CD4-positive, CD25-positive, alpha-beta regulatory T cell (primary cell): ENCODE measurements around the gene PPIP5K1. TPM values are rescaled to one million over a fixed set of nuclear protein-coding genes. Genes with fewer than 3 reads are reported as not detected.
"Not testable (repeated sequence)": the region's sequence is repeated elsewhere in the genome, so short reads cannot be mapped to it uniquely, and the experiment has no call there.

Experiments
- ATAC-seq, 2 donors: fragments of 150-1000 bp; cut with Tn5 transposase; one replicate each; pipeline ENCODE4 v1.10.0; 2021; ENCODE audit warnings: low read depth in 2 of 2, moderate number of reproducible peaks in 2 of 2, moderate library complexity in 1 of 2
- DNase-seq, 3 donors: peaks; one replicate each; pipeline versions ENCODE4 v3.0.0 to v3.0.0-alpha.2; 2012 to 2022; ENCODE audit warnings: mixed read lengths in 1 of 3
- H3K27ac ChIP-seq: one replicate; pipeline ENCODE4 v1.7.0; 2013; ENCODE audit warnings: mild to moderate bottlenecking, low read length; ENCODE audit not compliant: insufficient read depth, poor library complexity, severe bottlenecking
- H3K27me3 ChIP-seq: one replicate; pipeline ENCODE4 v1.7.0; 2013; ENCODE audit warnings: low read length; ENCODE audit not compliant: control insufficient read depth, insufficient read depth
- H3K36me3 ChIP-seq: one replicate; pipeline ENCODE4 v1.7.0; 2013; ENCODE audit warnings: mild to moderate bottlenecking, low read length, moderate library complexity; ENCODE audit not compliant: control insufficient read depth, insufficient read depth
- H3K4me1 ChIP-seq: 2 replicates; pipeline ENCODE4 v1.7.0; 2013; ENCODE audit warnings: mild to moderate bottlenecking, low read length; ENCODE audit not compliant: insufficient read depth, control insufficient read depth, poor library complexity, severe bottlenecking
- H3K4me3 ChIP-seq: one replicate; pipeline ENCODE4 v1.7.0; 2013; ENCODE audit warnings: low read depth, mild to moderate bottlenecking, low read length, moderate library complexity
- H3K9me3 ChIP-seq, 2 experiments: 1 replicate in 1 of 2; 2 replicates in 1 of 2; pipeline ENCODE4 v1.7.0; 2013; ENCODE audit warnings: low read length in 2 of 2, mild to moderate bottlenecking in 1 of 2, moderate library complexity in 1 of 2; ENCODE audit not compliant: control insufficient read depth in 2 of 2
- H3K27ac Mint-ChIP-seq, 3 donors: one replicate each; pipeline ENCODE4 v1.8.0; 2020 to 2022; ENCODE audit warnings: mild to moderate bottlenecking in 3 of 3, mixed read lengths in 3 of 3, moderate library complexity in 2 of 3
- H3K27me3 Mint-ChIP-seq: one replicate; pipeline ENCODE4 v1.8.0; 2022; ENCODE audit warnings: mild to moderate bottlenecking, mixed read lengths
- H3K36me3 Mint-ChIP-seq: one replicate; pipeline ENCODE4 v1.8.0; 2020; ENCODE audit warnings: mixed read lengths
- H3K4me1 Mint-ChIP-seq, 4 donors: one replicate each; pipeline ENCODE4 v1.8.0; 2020 to 2022; ENCODE audit warnings: mixed read lengths in 4 of 4, mild to moderate bottlenecking in 1 of 4
- H3K4me3 Mint-ChIP-seq, 4 donors: one replicate each; pipeline ENCODE4 v1.8.0; 2020 to 2022; ENCODE audit warnings: mild to moderate bottlenecking in 4 of 4, mixed read lengths in 4 of 4, moderate library complexity in 3 of 4
- H3K9me3 Mint-ChIP-seq, 7 donors: one replicate each; pipeline ENCODE4 v1.8.0; 2020 to 2022; ENCODE audit warnings: mixed read lengths in 7 of 7, mild to moderate bottlenecking in 3 of 7, moderate library complexity in 2 of 7
- polyA plus RNA-seq, 4 donors: library from polyadenylated mRNA; unstranded; fragments of 300-500 nt; fragmentation: Illumina TruSeq; gene quantifications; one replicate each; pipeline ENCODE4 v1.2.3, GENCODE V29; 2021
- total RNA-seq: library from RNA; stranded (reverse); gene quantifications from one replicate; pipeline ENCODE4 v1.2.3, GENCODE V29; 2022

Gene PPIP5K1
- total and polyA plus RNA-seq, 5 donors from 2014 or later = 4.3 to 34.0 (median 6.2) TPM

DNA sequence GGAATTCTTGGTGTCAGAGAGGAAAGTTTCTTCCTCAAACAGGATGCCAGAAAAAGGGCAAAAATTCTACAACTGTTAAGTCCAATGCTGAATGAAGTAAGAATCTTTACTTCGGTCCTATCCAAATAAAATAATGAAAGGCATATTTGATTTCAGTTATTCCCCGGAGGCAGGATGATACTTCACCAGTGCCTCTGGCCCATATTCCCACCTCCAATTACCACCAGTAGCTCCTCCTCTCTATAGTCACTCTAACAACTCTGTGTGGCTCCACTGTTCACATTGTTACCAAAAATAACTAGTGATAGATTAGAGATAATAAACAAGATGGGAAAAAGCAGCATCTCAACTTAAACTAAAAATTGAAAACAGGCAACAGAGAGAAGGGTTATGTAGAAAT lies 51.9 kb downstream of the PPIP5K1 start:
- Mint-ChIP-seq H3K9me3 (no peaks in the 10 kb centered on the region), H3K4me3 (no peak overlapping the region), H3K36me3 (peaks cover 19% of the 10 kb centered on the region), H3K4me1 (peaks cover 0 to 4% (median 0%) of the 10 kb centered on the region in 4 donors), H3K27ac (no peak overlapping the region), H3K27me3 (no peaks in the 10 kb centered on the region)
- Histone ChIP-seq H3K27ac (no peak overlapping the region), H3K4me3 (no peak overlapping the region), H3K36me3 (peaks cover 12% of the 10 kb centered on the region), H3K9me3 (no peaks in the 10 kb centered on the region), H3K27me3 (no peaks in the 10 kb centered on the region), H3K4me1 (no peaks in the 10 kb centered on the region)
- ATAC-seq (no peak), DNase-seq (no peak)

DNA sequence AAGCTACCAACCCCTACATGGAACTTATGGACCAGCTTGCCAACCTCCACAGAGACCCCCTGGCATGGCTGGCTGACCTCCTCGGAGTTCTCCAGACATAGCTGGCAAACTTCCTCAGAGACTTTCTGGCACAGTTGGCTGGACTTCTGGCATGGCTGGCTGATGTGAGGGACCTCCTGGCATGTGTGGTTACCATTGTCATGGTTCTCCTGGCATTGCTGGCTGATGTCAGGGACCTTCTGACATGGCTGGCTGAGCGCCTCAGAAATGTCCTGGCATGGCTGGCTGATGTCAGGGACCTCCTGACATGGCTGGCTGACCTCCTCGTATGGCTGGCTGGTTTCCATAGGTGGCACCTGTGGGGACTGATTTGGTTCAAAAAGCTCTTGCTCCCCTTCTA lies 55.1 kb downstream of the PPIP5K1 start:
- Mint-ChIP-seq H3K27me3 (no peaks in the 10 kb centered on the region), H3K36me3 (peaks cover 19% of the 10 kb centered on the region), H3K27ac (no peak overlapping the region), H3K4me3 (no peak overlapping the region), H3K9me3 (no peaks in the 10 kb centered on the region), H3K4me1 (no peaks in the 10 kb centered on the region)
- H3K4me1 ChIP-seq = no peaks in the 10 kb centered on the region
- ATAC-seq (no peak), DNase-seq (no peak)
- H3K27me3 ChIP-seq = no peaks in the 10 kb centered on the region
- H3K9me3 ChIP-seq = no peaks in the 10 kb centered on the region
- peaks cover 12% of the 10 kb centered on the region for H3K36me3 ChIP-seq
- no peak overlapping the region for H3K4me3 ChIP-seq
- no peak overlapping the region for H3K27ac ChIP-seq

DNA sequence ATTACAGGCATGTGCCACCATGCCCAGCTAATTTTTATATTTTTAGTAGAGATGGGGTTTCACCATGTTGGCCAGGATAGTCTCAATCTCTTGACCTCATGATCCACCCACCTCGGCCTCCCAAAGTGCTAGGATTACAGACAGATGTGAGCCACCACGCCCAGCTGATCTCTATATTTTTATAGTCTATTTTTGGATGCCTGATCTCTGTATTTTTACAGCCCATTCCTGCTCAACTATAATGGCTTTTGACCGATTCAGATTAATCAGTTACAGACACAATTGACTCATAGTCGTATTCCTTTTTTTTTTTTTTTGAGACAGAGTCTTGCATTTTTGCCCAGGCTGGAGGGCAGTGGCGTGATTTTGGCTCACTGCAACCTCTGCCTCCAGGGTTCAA lies 57.2 kb downstream of the PPIP5K1 start:
- not testable (repeated sequence) for DNase-seq, H3K27me3 ChIP-seq, H3K36me3 Mint-ChIP-seq, H3K4me3 ChIP-seq, H3K4me3 Mint-ChIP-seq, H3K9me3 Mint-ChIP-seq, H3K9me3 ChIP-seq, ATAC-seq, H3K4me1 ChIP-seq, H3K4me1 Mint-ChIP-seq, H3K27ac Mint-ChIP-seq, H3K27me3 Mint-ChIP-seq, H3K27ac ChIP-seq
- peaks cover 12% of the 10 kb centered on the region for H3K36me3 ChIP-seq

DNA sequence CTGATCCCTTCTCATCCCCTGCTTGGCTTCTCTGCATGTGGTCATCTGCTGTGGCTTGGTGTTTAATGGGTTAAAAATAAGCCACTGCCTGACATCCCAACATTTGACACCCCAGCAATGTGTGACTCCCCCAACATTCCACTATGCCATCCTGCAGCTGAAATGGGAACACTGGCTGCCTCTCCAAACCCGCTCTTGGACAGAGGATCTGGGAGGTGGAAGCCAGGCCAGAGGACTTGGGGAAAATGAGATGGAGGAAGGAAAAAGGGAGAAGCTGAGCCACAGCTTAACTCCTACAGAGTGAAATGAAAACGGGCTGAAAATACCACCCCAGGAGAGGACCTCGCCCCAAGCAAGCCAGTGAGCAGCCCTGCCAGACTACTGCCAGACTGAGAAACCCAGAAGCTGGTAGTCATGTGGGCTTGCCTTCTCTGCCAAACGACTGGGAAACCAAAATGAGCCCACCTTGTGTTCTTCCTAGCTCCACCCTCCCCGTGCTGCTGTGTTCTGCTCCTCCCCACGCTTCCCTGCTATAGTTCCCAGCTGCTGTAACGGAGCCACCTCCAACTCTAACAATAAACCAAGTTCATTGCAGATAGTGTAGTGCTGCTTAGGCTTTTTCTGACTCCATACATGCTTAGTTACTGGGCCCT lies 58.9 kb downstream of the PPIP5K1 start:
- ATAC-seq = no peak
- no peak overlapping the region for H3K4me3 Mint-ChIP-seq
- H3K27ac ChIP-seq = no peak overlapping the region
- no peak overlapping the region for H3K4me3 ChIP-seq
- no peaks in the 10 kb centered on the region for H3K27me3 Mint-ChIP-seq
- no peaks in the 10 kb centered on the region for H3K27me3 ChIP-seq
- H3K9me3 Mint-ChIP-seq = no peaks in the 10 kb centered on the region
- no peaks in the 10 kb centered on the region for H3K9me3 ChIP-seq
- peaks cover 7% of the 10 kb centered on the region for H3K36me3 Mint-ChIP-seq
- no peak overlapping the region for H3K27ac Mint-ChIP-seq
- H3K4me1 ChIP-seq = no peaks in the 10 kb centered on the region
- H3K36me3 ChIP-seq = peaks cover 12% of the 10 kb centered on the region
- DNase-seq = no peak
- no peaks in the 10 kb centered on the region for H3K4me1 Mint-ChIP-seq

DNA sequence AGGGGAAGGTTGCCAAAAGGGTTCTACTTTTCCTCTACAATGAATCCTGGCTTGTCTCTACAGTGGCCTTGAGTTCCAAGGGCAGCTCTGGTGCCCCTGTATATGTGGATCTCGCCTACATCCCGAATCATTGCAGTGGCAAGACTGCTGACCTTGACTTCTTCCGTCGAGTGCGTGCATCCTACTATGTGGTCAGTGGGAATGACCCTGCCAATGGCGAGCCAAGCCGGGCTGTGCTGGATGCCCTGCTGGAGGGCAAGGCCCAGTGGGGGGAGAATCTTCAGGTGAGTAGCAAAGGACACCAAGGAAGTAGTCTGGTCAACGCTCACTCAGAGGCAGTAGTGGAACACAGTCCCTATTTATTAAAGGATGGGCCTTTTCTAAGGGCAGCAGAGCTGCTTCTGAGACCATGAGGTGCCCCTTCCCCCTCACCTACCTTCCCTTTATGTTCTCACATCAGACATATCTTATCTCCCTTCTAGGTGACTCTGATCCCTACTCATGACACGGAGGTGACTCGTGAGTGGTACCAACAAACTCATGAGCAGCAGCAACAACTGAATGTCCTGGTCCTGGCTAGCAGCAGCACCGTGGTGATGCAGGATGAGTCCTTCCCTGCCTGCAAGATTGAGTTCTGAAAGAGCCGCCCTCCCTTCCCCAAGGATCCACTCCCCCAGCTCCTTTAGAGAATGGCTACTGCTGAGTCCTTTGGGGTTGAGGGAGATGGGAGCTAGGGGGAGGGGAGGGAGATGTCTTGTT lies 60.2 kb downstream of the PPIP5K1 start:
- Histone ChIP-seq H3K27ac (no peak overlapping the region), H3K27me3 (no peaks in the 10 kb centered on the region), H3K9me3 (no peaks in the 10 kb centered on the region), H3K36me3 (peaks cover 10% of the 10 kb centered on the region), H3K4me1 (no peaks in the 10 kb centered on the region), H3K4me3 (no peak overlapping the region)
- Mint-ChIP-seq H3K4me3 (no peak overlapping the region), H3K4me1 (peaks cover 0 to 10% (median 7%) of the 10 kb centered on the region in 4 donors), H3K27ac (peak overlapping the region in 1 of 3 donors; percentile 5), H3K27me3 (no peaks in the 10 kb centered on the region), H3K36me3 (no peaks in the 10 kb centered on the region), H3K9me3 (no peaks in the 10 kb centered on the region)
- DNase-seq (no peak), ATAC-seq (no peak)

DNA sequence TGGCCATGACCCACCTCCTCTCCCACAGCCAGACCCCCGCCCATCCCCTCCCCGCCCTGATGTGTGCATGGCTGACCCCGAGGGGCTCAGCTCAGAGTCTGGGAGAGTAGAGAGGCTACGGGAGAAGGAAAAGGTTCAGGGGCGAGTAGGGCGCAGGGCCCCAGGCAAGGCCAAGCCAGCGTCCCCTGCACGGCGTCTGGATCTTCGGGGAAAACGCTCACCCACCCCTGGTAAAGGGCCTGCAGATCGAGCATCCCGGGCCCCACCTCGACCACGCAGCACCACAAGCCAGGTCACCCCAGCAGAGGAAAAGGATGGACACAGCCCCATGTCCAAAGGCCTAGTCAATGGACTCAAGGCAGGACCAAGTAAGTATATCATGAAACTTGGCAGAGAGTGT lies 60.9 kb downstream of the PPIP5K1 start:
- ATAC-seq (no peak), DNase-seq (no peak)
- Mint-ChIP-seq H3K27me3 (no peaks in the 10 kb centered on the region), H3K27ac (peak overlapping the region in 1 of 3 donors; percentile 76), H3K4me1 (peaks cover 0 to 10% (median 7%) of the 10 kb centered on the region in 4 donors), H3K9me3 (no peaks in the 10 kb centered on the region), H3K36me3 (no peaks in the 10 kb centered on the region), H3K4me3 (no peak overlapping the region)
- Histone ChIP-seq H3K27ac (no peak overlapping the region), H3K4me1 (no peaks in the 10 kb centered on the region), H3K4me3 (no peak overlapping the region), H3K36me3 (peaks cover 4% of the 10 kb centered on the region), H3K9me3 (no peaks in the 10 kb centered on the region), H3K27me3 (no peaks in the 10 kb centered on the region)

DNA sequence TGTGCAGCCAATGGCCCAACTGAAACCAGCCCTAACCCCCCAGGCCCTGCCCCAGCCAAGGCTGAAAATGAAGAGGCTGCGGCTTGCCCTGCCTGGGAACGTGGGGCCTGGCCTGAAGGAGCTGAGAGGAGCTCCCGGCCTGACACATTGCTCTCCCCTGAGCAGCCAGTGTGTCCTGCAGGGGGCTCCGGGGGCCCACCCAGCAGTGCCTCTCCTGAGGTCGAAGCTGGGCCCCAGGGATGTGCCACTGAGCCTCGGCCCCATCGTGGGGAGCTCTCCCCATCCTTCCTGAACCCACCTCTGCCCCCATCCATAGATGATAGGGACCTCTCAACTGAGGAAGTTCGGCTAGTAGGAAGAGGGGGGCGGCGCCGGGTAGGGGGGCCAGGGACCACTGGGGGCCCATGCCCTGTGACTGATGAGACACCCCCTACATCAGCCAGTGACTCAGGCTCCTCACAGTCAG lies 61.4 kb downstream of the PPIP5K1 start:
- no peaks in the 10 kb centered on the region for H3K9me3 ChIP-seq
- H3K27ac Mint-ChIP-seq = no peak overlapping the region
- H3K27ac ChIP-seq = no peak overlapping the region
- H3K36me3 Mint-ChIP-seq = no peaks in the 10 kb centered on the region
- no peaks in the 10 kb centered on the region for H3K27me3 Mint-ChIP-seq
- DNase-seq (no peak), ATAC-seq (no peak)
- peaks cover 0 to 10% (median 7%) of the 10 kb centered on the region in 4 donors for H3K4me1 Mint-ChIP-seq
- no peaks in the 10 kb centered on the region for H3K9me3 Mint-ChIP-seq
- H3K36me3 ChIP-seq = no peaks in the 10 kb centered on the region
- no peak overlapping the region for H3K4me3 ChIP-seq
- no peaks in the 10 kb centered on the region for H3K4me1 ChIP-seq
- no peaks in the 10 kb centered on the region for H3K27me3 ChIP-seq
- no peak overlapping the region for H3K4me3 Mint-ChIP-seq
